ENCODE data around the gene BUD13. TPM values are rescaled to one million over a fixed set of nuclear protein-coding genes. Genes with fewer than 3 reads are reported as not detected.
A peak's percentile ranks its signal among the peaks of the same experiment; 100 is the strongest.
"Not testable (repeated sequence)": the region's sequence is repeated elsewhere in the genome, so short reads cannot be mapped to it uniquely, and the experiment has no call there.

The BUD13 gene
- 10 to 100 TPM; 33.4 to 37.0 TPM for total RNA-seq

GRCh38 chr11:116772443-116773202 lies at the start of gene BUD13:
Gene BUD13 (minus strand): TSS chr11:116772987. CDS start chr11:116772964, 23 bp downstream.
- peaks cover 36% of the 10 kb centered on the region for H3K36me3 Mint-ChIP-seq
- DNase-seq, result peak; percentile 96
- no peaks in the 10 kb centered on the region for H3K27me3 Mint-ChIP-seq

GRCh38 chr11:116822575-116822974 lies 49.8 kb upstream of the BUD13 start:
- no peaks in the 10 kb centered on the region for H3K4me1 Mint-ChIP-seq
- H3K9me3 Mint-ChIP-seq, result no peaks in the 10 kb centered on the region
- DNase-seq, result no peak
- no peaks in the 10 kb centered on the region for H3K36me3 Mint-ChIP-seq
- H3K27ac Mint-ChIP-seq, result no peak overlapping the region
- no peaks in the 10 kb centered on the region for H3K27me3 Mint-ChIP-seq
- no peak overlapping the region for H3K4me3 Mint-ChIP-seq

More at GRCh38 chr11:116772443-116773202, at the start of gene BUD13:
- Mint-ChIP-seq H3K4me3 (peak within 1 kb of the TSS; percentile 98), H3K9me3 (no peaks in the 10 kb centered on the region), H3K27ac (peak within 1 kb of the TSS; percentile 96), H3K4me1 (peaks cover 35% of the 10 kb centered on the region)

- H3K4me1 Mint-ChIP-seq, result no peaks in the 10 kb centered on the region
- no peaks in the 10 kb centered on the region for H3K27me3 Mint-ChIP-seq
- H3K27ac Mint-ChIP-seq, result no peak overlapping the region
- no peak overlapping the region for H3K4me3 Mint-ChIP-seq
- no peak for DNase-seq
- no peaks in the 10 kb centered on the region for H3K36me3 Mint-ChIP-seq
- H3K9me3 Mint-ChIP-seq, result no peaks in the 10 kb centered on the region
These were observed 48.5 kb upstream of the BUD13 start for GRCh38 chr11:116821050-116821918.

GRCh38 chr11:116819049-116819448 lies 46.3 kb upstream of the BUD13 start:
- H3K27ac Mint-ChIP-seq, result no peak overlapping the region
- no peaks in the 10 kb centered on the region for H3K36me3 Mint-ChIP-seq
- H3K9me3 Mint-ChIP-seq, result no peaks in the 10 kb centered on the region
- no peaks in the 10 kb centered on the region for H3K4me1 Mint-ChIP-seq
- DNase-seq, result no peak
- H3K27me3 Mint-ChIP-seq, result no peaks in the 10 kb centered on the region
- no peak overlapping the region for H3K4me3 Mint-ChIP-seq

GRCh38 chr11:116814502-116814901 lies 41.7 kb upstream of the BUD13 start:
- no peak overlapping the region for H3K4me3 Mint-ChIP-seq
- no peak for DNase-seq
- H3K36me3 Mint-ChIP-seq, result no peaks in the 10 kb centered on the region
- no peaks in the 10 kb centered on the region for H3K27me3 Mint-ChIP-seq
- no peak overlapping the region for H3K27ac Mint-ChIP-seq
- H3K4me1 Mint-ChIP-seq, result no peaks in the 10 kb centered on the region
- H3K9me3 Mint-ChIP-seq, result no peaks in the 10 kb centered on the region

GRCh38 chr11:116813781-116814471 lies 41.1 kb upstream of the BUD13 start:
- Mint-ChIP-seq H3K4me3 (no peak overlapping the region), H3K4me1 (no peaks in the 10 kb centered on the region), H3K36me3 (no peaks in the 10 kb centered on the region), H3K27me3 (peaks cover 3% of the 10 kb centered on the region), H3K9me3 (no peaks in the 10 kb centered on the region), H3K27ac (no peak overlapping the region)
- DNase-seq, result no peak

GRCh38 chr11:116813170-116813569 lies 40.4 kb upstream of the BUD13 start:
- DNase-seq, result no peak
- Mint-ChIP-seq H3K27me3 (peaks cover 4% of the 10 kb centered on the region), H3K36me3 (no peaks in the 10 kb centered on the region)

GRCh38 chr11:116812109-116812508 lies 39.3 kb upstream of the BUD13 start:
- no peaks in the 10 kb centered on the region for H3K4me1 Mint-ChIP-seq
- H3K27ac Mint-ChIP-seq, result no peak overlapping the region
- H3K9me3 Mint-ChIP-seq, result no peaks in the 10 kb centered on the region
- peaks cover 4% of the 10 kb centered on the region for H3K27me3 Mint-ChIP-seq
- no peak overlapping the region for H3K4me3 Mint-ChIP-seq
- DNase-seq, result no peak
- no peaks in the 10 kb centered on the region for H3K36me3 Mint-ChIP-seq

More at GRCh38 chr11:116813170-116813569, 40.4 kb upstream of the BUD13 start:
- Mint-ChIP-seq H3K4me3 (no peak overlapping the region), H3K9me3 (no peaks in the 10 kb centered on the region), H3K27ac (no peak overlapping the region), H3K4me1 (no peaks in the 10 kb centered on the region)

GRCh38 chr11:116811194-116811593 lies 38.4 kb upstream of the BUD13 start:
- Mint-ChIP-seq H3K27me3 (peaks cover 4% of the 10 kb centered on the region), H3K4me3 (no peak overlapping the region), H3K4me1 (no peaks in the 10 kb centered on the region), H3K27ac (no peak overlapping the region), H3K36me3 (no peaks in the 10 kb centered on the region), H3K9me3 (no peaks in the 10 kb centered on the region)
- DNase-seq, result no peak

- no peaks in the 10 kb centered on the region for H3K9me3 Mint-ChIP-seq
- no peak overlapping the region for H3K4me3 Mint-ChIP-seq
- H3K4me1 Mint-ChIP-seq, result no peaks in the 10 kb centered on the region
- no peak for DNase-seq
- H3K27me3 Mint-ChIP-seq, result peaks cover 4% of the 10 kb centered on the region
- no peaks in the 10 kb centered on the region for H3K36me3 Mint-ChIP-seq
- no peak overlapping the region for H3K27ac Mint-ChIP-seq
These were observed 35.7 kb upstream of the BUD13 start for GRCh38 chr11:116808262-116809175.

- Mint-ChIP-seq H3K27me3 (peaks cover 4% of the 10 kb centered on the region), H3K4me3 (no peak overlapping the region), H3K4me1 (no peaks in the 10 kb centered on the region), H3K9me3 (no peaks in the 10 kb centered on the region), H3K27ac (no peak overlapping the region), H3K36me3 (no peaks in the 10 kb centered on the region)
- DNase-seq, result no peak
These were observed 34.9 kb upstream of the BUD13 start for GRCh38 chr11:116807601-116808261.

GRCh38 chr11:116804001-116804400 lies 31.2 kb upstream of the BUD13 start:
- Mint-ChIP-seq H3K36me3 (no peaks in the 10 kb centered on the region), H3K4me1 (no peaks in the 10 kb centered on the region), H3K4me3 (no peak overlapping the region), H3K9me3 (no peaks in the 10 kb centered on the region), H3K27me3 (peaks cover 14% of the 10 kb centered on the region), H3K27ac (no peak overlapping the region)
- DNase-seq, result no peak

- not testable (repeated sequence) for H3K4me1 Mint-ChIP-seq, DNase-seq, H3K9me3 Mint-ChIP-seq
These were observed 28.9 kb upstream of the BUD13 start for GRCh38 chr11:116801662-116802061.

GRCh38 chr11:116800610-116801009 lies 27.8 kb upstream of the BUD13 start:
- Mint-ChIP-seq H3K4me3 (no peak overlapping the region), H3K36me3 (no peaks in the 10 kb centered on the region), H3K27ac (no peak overlapping the region), H3K4me1 (no peaks in the 10 kb centered on the region), H3K27me3 (peaks cover 13% of the 10 kb centered on the region), H3K9me3 (no peaks in the 10 kb centered on the region)
- no peak for DNase-seq

More at GRCh38 chr11:116801662-116802061, 28.9 kb upstream of the BUD13 start:
- H3K27ac Mint-ChIP-seq, H3K4me3 Mint-ChIP-seq, H3K36me3 Mint-ChIP-seq: not testable (repeated sequence)
- H3K27me3 Mint-ChIP-seq, result peaks cover 13% of the 10 kb centered on the region

Data from activated naive CD8-positive, alpha-beta T cell treated with anti-CD3 and anti-CD28 coated beads for 36 hours (primary cell).